GM18907 (cell line): ENCODE measurements around the gene PLCL2.

Experiments used
- ATAC-seq: cut with Tn5 transposase; IDR thresholded peaks from one replicate; pipeline ENCODE4 v1.9.1; 2021; ENCODE audit warnings: mild to moderate bottlenecking, moderate library complexity; ENCODE audit not compliant: unreplicated experiment

The PLCL2 gene

GRCh38 chr3:17065315-17065714, 180.6 kb downstream of the PLCL2 start:
- ATAC-seq: no peak

GRCh38 chr3:17065881-17066280, 181.1 kb downstream of the PLCL2 start:
- no peak for ATAC-seq

GRCh38 chr3:17069754-17070153, 185.0 kb downstream of the PLCL2 start:
- ATAC-seq: no peak

GRCh38 chr3:17070161-17070959, 185.6 kb downstream of the PLCL2 start:
- ATAC-seq: no peak

GRCh38 chr3:17074559-17074958, 189.8 kb downstream of the PLCL2 start:
- no peak for ATAC-seq

GRCh38 chr3:17075358-17075757, 190.6 kb downstream of the PLCL2 start:
- ATAC-seq: no peak

GRCh38 chr3:17075907-17076306, 191.2 kb downstream of the PLCL2 start:
- ATAC-seq: no peak

GRCh38 chr3:17076940-17077605, 192.3 kb downstream of the PLCL2 start:
- ATAC-seq: no peak

- no peak for ATAC-seq
Measured at GRCh38 chr3:17077606-17078005, 192.9 kb downstream of the PLCL2 start.

GRCh38 chr3:17078926-17079465, 194.2 kb downstream of the PLCL2 start:
- no peak for ATAC-seq

GRCh38 chr3:17079933-17080332, 195.2 kb downstream of the PLCL2 start:
- no peak for ATAC-seq

GRCh38 chr3:17081520-17081919, 196.8 kb downstream of the PLCL2 start:
- no peak for ATAC-seq

- ATAC-seq: no peak
Measured at GRCh38 chr3:17087509-17087908, 202.8 kb downstream of the PLCL2 start.

- ATAC-seq: no peak
Measured at GRCh38 chr3:17088017-17088416, 203.3 kb downstream of the PLCL2 start.

GRCh38 chr3:17088602-17089313, 204.0 kb downstream of the PLCL2 start:
- ATAC-seq: no peak

- no peak for ATAC-seq
Measured at GRCh38 chr3:17089314-17089700, 204.6 kb downstream of the PLCL2 start.

GRCh38 chr3:17090280-17090983, 205.7 kb downstream of the PLCL2 start:
- no peak for ATAC-seq

- no peak for ATAC-seq
Measured at GRCh38 chr3:17091910-17092582, 207.3 kb downstream of the PLCL2 start.

- no peak for ATAC-seq
Measured at GRCh38 chr3:17092583-17092933, 207.8 kb downstream of the PLCL2 start.

- ATAC-seq: no peak
Measured at GRCh38 chr3:17094551-17094950, 209.8 kb downstream of the PLCL2 start.
